ENCODE results near the gene MED13L. TPM values are rescaled to one million over a fixed set of nuclear protein-coding genes. Genes with fewer than 3 reads are reported as not detected.

Gene MED13L
- total RNA-seq, 1 experiment from 2014 or later, result 94.1 TPM

DNA sequence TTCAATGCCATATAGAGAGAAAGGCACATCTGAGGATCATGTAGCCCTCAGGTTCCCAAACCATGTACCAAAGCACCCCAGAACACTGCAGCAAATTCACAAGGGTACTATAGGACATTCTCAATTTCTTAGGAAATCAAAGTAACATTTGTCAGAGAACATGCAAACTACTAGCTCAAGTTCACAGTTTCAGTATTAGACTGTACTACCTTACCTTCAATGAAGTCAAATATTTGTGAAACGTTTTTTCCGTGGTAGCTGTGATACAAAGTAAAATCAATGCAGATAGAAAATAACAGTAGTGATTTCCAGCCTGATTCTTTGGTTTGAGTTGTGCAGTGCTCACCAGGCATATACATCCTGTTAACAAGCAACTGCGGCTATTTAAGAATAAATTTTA is 197.1 kb downstream of the MED13L start:
- Histone ChIP-seq H3K27me3 (replicated peaks; ENCODE audit: insufficient read depth, low read depth, low read length, poor library complexity) (no peaks in the 10 kb centered on the region), H3K4me3 (ENCODE audit: low read depth, low read length, poor library complexity, severe bottlenecking) (no peak overlapping the region), H3K4me1 (ENCODE audit: insufficient read depth, low read length, poor library complexity, severe bottlenecking) (peaks cover 7% of the 10 kb centered on the region), H3K9me3 (ENCODE audit: low read depth, low read length, poor library complexity, severe bottlenecking) (no peaks in the 10 kb centered on the region), H3K36me3 (ENCODE audit: insufficient read depth, low read length, poor library complexity, severe bottlenecking) (no peaks in the 10 kb centered on the region), H3K27ac (ENCODE audit: low read depth, low read length, poor library complexity, severe bottlenecking) (no peak overlapping the region)
- POLR2A ChIA-PET (ENCODE audit: low non-redundant PET), result no interaction called here
- intact Hi-C loops (cut with micrococcal nuclease; ENCODE audit: unreplicated experiment), result no loop called here
- no peak for DNase-seq (ENCODE audit: low spot score)
- BruUV-seq (replicated peaks), result no TSS peak
- TF ChIP-seq EZH2 (IDR thresholded peaks at IDR 0.05; ENCODE audit: borderline replicate concordance, low read depth, low read length, poor library complexity, severe bottlenecking) (no peak), CTCF (conservative IDR thresholded peaks at IDR 0.05; ENCODE audit: low read depth, low read length) (no peak)
- CTCF ChIA-PET, result no interaction called here

DNA sequence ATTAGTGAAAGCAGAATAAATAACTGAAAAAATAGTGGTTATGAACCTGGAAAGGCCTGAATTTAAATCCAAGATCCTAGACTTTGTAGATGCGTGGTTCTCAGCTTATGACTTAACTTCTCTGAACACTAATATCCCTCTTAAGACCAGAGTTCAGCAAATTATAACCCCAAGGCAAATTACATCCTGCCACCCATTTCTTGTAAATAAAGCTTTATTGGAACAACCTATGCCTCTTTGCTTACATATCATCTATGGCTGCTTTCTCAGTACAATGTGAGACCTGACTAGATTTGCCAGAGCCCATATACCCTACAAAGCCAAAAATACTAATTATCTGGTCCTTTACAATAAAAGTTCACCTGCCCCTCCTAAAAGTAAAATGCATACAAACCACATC is 199.1 kb downstream of the MED13L start:
- CTCF ChIA-PET, result no interaction called here

GRCh38 chr12:116077431-116077830 is 200.1 kb downstream of the MED13L start:
- BruUV-seq (replicated peaks), result no TSS peak
- Histone ChIP-seq H3K27me3 (replicated peaks; ENCODE audit: insufficient read depth, low read depth, low read length, poor library complexity) (no peaks in the 10 kb centered on the region), H3K36me3 (ENCODE audit: insufficient read depth, low read length, poor library complexity, severe bottlenecking) (no peaks in the 10 kb centered on the region), H3K4me1 (ENCODE audit: insufficient read depth, low read length, poor library complexity, severe bottlenecking) (peaks cover 18% of the 10 kb centered on the region), H3K4me3 (ENCODE audit: low read depth, low read length, poor library complexity, severe bottlenecking) (no peak overlapping the region), H3K9me3 (ENCODE audit: low read depth, low read length, poor library complexity, severe bottlenecking) (no peaks in the 10 kb centered on the region), H3K27ac (ENCODE audit: low read depth, low read length, poor library complexity, severe bottlenecking) (no peak overlapping the region)
- no peak for DNase-seq (ENCODE audit: low spot score)
- ChIA-PET POLR2A (ENCODE audit: low non-redundant PET) (no interaction called here), CTCF (no interaction called here)
- intact Hi-C loops (cut with micrococcal nuclease; ENCODE audit: unreplicated experiment), result no loop called here
- TF ChIP-seq CTCF (conservative IDR thresholded peaks at IDR 0.05; ENCODE audit: low read depth, low read length) (no peak), EZH2 (IDR thresholded peaks at IDR 0.05; ENCODE audit: borderline replicate concordance, low read depth, low read length, poor library complexity, severe bottlenecking) (no peak)

More for the DNA sequence above, 199.1 kb downstream of the MED13L start:
- intact Hi-C loops (cut with micrococcal nuclease; ENCODE audit: unreplicated experiment), result no loop called here
- BruUV-seq (replicated peaks), result no TSS peak
- Histone ChIP-seq H3K4me3 (ENCODE audit: low read depth, low read length, poor library complexity, severe bottlenecking) (no peak overlapping the region), H3K36me3 (ENCODE audit: insufficient read depth, low read length, poor library complexity, severe bottlenecking) (no peaks in the 10 kb centered on the region), H3K9me3 (ENCODE audit: low read depth, low read length, poor library complexity, severe bottlenecking) (no peaks in the 10 kb centered on the region), H3K27me3 (replicated peaks; ENCODE audit: insufficient read depth, low read depth, low read length, poor library complexity) (no peaks in the 10 kb centered on the region), H3K4me1 (ENCODE audit: insufficient read depth, low read length, poor library complexity, severe bottlenecking) (peaks cover 18% of the 10 kb centered on the region), H3K27ac (ENCODE audit: low read depth, low read length, poor library complexity, severe bottlenecking) (no peak overlapping the region)
- TF ChIP-seq EZH2 (IDR thresholded peaks at IDR 0.05; ENCODE audit: borderline replicate concordance, low read depth, low read length, poor library complexity, severe bottlenecking) (no peak), CTCF (conservative IDR thresholded peaks at IDR 0.05; ENCODE audit: low read depth, low read length) (no peak)
- POLR2A ChIA-PET (ENCODE audit: low non-redundant PET), result no interaction called here
- DNase-seq (ENCODE audit: low spot score), result no peak

All from A673 (cell line).